HG03280 (cell line): Measurements from ENCODE around the gene IPO13.

Experiments used
- ATAC-seq: cut with Tn5 transposase; IDR thresholded peaks from one replicate; pipeline ENCODE4 v1.9.1; 2021; ENCODE audit warnings: mild to moderate bottlenecking, moderate library complexity; ENCODE audit not compliant: unreplicated experiment

IPO13 gene

DNA sequence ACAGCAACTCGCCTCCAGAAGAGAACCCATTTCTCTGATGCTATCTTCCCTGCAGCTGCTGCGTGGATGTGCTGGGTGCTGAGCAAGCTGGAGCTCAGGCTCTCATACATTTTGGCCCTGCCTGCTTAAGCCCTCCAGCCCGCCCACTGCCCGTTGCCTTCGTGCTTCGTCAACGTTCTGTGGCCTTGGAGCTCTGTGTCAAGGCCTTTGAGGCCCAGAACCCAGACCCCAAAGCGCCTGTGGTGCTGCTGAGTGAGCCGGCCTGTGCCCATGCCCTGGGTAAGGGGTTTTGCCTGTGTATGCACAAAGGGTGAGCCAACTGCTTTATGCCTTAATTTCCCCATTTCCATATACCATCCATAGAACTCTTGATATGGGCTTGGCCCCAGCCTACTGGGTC lies 24.2 kb downstream of the IPO13 start:
- ATAC-seq = no peak

DNA sequence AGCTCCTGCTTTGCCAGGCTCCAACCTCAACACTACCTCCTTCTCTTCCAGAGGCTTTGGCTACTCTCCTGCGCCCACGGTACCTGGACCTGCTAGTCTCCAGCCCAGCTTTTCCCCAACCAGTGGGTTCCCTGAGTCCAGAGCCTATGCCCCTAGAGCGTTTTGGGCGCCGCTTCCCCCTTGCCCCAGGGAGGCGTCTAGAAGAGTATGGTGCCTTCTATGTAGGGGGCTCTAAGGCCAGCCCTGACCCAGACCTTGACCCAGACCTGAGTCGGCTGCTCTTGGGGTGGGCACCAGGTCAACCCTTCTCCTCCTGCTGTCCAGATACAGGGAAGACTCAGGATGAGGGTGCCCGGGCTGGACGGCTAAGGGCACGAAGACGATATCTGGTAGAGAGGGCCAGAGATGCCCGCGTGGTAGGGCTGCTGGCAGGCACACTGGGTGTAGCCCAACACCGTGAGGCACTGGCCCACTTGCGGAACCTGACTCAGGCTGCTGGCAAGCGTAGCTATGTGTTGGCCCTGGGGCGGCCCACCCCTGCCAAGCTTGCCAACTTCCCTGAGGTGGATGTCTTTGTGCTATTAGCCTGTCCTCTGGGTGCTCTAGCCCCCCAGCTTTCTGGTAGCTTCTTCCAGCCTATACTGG lies 24.7 kb downstream of the IPO13 start:
- ATAC-seq = no peak

DNA sequence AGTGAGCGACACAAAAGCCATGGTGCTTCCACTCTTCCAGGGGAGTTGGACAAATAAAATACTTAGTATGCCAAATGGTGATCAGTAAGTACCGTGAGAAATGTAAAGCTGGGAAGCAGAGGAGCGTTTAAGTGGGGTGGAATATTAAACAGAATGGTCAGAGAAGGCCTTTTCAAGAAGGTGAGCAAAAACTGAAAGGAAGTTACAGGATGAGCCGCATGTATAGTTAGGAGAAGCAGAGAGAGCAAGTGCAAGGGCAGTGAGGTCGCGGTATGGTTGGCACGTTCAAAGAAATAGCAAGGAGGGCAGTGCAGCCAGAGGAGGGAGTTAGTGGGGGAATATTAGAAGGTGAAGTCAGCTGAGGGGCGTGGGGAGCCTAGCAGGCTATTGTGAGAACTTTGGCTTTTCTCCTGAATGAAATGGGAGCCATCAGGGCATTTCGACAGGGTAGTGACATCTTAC lies 27.3 kb downstream of the IPO13 start:
- no peak for ATAC-seq

DNA sequence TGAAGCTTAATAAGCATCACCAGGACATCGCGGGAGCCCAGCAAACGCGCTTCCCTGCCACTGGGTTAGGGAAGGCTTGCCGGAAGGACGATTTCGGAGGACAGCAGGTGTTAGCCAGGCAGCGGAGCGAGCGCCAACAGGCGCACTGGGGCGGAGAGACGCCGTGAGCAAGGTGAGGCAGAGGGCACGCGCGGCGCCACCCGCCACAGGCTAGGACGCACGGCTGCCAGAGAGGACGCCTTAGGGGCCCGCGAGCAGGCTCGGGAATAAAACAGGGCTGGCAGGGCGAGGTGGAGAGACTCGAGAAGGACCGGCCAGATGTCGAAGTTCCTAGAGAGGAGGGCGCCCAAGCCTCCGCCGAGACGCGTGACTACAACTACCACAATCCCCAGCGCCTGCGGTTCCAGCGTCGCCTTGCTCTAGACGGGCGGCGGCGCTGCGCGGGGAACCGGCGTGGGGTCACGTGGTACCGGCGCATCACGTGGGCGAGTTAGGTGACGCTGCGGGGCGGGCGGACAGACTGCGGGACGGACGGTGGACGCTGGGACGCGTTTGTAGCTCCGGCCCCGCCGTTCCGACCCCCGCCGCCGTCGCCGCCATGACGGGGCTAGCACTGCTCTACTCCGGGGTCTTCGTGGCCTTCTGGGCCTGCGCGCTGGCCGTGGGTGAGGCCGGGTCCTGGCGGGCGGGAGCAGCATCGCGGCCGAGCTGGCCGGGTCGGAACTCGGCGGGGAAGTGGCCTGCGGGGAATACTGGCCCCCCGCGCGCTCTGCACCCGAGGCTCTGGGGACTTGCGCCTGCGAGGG lies 27.9 kb downstream of the IPO13 start, which contains the start of gene ATP6V0B:
Gene ATP6V0B (plus strand): TSS at position 518 of the 806 bp plus-strand sequence. CDS start 81 bp downstream, at position 599.
- ATAC-seq = peak; percentile 63

DNA sequence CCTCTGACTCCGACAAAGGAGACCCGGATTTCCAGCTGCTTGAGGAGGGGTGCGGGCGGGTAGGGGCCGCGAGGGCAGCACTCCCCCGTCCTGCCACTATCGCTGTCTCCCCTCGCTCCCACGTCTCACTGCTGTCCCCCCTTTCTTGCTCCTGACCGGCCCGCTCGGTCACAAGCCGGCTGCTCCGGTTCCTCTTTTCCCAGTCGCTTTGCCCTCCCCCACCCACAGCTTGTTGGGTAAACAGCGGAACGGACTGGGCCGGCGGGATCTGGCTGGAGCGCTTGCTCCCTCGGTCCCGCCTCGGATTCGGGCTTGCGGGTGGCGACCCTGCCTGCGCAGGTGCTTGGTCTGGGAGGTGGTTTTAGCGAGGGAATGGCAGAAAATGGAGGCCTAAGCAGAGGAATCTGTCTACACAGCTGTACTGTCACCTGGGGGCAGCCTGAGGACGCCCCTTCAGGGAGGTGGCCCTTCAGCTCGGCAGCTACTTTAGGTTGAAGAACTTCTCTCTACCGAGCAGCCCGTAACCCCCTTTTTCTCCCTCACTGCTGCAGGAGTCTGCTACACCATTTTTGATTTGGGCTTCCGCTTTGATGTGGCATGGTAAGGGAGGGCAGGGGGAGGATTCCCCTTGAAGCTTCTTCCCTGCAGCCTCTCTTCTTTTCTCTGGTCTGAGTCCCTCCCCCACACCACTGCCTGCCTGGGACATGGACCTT lies 28.7 kb downstream of the IPO13 start:
- ATAC-seq = no peak

DNA sequence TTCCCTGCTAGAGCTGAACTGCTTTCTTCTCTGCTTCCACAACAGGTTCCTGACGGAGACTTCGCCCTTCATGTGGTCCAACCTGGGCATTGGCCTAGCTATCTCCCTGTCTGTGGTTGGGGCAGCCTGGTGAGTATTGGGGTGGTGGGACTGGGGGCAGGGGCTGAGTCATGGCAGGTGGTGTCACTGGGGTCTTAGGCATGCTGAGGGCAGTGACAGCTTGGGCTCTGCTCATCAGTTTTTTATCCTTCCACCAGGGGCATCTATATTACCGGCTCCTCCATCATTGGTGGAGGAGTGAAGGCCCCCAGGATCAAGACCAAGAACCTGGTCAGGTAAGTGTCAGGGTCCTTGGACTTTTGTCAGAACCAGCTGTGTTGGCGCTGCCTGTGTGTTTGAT lies 29.3 kb downstream of the IPO13 start:
- ATAC-seq = no peak

DNA sequence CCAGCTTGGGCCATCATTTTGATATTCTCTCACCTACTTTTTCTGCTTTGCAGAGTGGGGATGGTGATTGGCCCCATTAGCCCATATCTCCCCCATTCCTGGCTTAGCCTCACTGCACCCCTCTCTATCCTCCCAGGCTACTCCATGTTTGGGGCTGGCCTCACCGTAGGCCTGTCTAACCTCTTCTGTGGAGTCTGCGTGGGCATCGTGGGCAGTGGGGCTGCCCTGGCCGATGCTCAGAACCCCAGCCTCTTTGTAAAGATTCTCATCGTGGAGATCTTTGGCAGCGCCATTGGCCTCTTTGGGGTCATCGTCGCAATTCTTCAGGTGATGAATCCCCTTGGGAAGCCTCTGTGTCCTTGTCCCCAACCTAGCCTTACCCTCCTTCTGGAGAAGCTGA lies 30.1 kb downstream of the IPO13 start:
- ATAC-seq = no peak

DNA sequence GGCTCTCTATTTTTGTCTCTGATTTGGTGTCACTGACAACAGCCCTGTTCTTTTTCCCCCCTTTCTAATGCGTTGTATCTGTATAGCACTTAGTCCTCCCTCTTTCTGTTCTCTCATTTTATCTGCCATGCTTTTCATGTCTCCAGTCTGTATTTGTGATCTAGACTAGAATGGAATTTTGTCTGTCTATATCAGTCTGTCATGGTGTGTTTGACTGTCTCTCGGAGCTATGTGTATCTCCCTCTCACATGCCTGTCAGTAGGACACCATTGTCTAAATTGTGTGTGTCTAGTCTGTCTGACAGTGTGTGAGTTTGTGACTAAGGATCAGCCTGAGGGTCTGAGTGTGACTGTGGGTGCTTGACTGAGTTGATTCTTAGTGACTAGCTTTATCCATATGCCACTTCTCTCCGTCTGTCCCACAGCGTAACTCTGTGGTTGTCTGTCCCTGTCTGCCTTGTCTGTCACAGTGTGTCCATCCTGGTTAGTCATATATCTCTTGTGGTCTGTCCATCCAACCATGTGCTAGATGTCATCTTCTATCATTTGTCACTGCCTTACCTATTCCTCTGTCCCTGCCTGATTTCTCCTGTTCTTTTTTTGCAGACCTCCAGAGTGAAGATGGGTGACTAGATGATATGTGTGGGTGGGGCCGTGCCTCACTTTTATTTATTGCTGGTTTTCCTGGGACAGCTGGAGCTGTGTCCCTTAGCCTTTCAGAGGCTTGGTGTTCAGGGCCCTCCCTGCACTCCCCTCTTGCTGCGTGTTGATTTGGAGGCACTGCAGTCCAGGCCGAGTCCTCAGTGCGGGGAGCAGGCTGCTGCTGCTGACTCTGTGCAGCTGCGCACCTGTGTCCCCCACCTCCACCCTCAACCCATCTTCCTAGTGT lies 30.9 kb downstream of the IPO13 start:
- no peak for ATAC-seq

DNA sequence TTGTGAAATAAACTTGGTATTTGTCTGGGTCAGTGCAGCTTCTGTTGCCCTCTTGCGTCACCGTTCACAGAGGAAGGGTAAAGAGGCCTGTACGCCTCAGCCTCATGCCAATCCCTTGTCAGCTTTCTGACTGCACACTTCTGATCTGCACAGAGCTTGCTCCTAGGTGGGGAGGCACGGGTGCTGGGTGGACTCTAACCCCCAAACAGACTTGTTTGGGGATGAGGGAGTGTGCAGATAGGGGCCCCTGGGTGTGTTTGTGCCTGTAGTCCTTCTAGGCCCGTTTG lies 31.5 kb downstream of the IPO13 start:
- ATAC-seq = no peak

DNA sequence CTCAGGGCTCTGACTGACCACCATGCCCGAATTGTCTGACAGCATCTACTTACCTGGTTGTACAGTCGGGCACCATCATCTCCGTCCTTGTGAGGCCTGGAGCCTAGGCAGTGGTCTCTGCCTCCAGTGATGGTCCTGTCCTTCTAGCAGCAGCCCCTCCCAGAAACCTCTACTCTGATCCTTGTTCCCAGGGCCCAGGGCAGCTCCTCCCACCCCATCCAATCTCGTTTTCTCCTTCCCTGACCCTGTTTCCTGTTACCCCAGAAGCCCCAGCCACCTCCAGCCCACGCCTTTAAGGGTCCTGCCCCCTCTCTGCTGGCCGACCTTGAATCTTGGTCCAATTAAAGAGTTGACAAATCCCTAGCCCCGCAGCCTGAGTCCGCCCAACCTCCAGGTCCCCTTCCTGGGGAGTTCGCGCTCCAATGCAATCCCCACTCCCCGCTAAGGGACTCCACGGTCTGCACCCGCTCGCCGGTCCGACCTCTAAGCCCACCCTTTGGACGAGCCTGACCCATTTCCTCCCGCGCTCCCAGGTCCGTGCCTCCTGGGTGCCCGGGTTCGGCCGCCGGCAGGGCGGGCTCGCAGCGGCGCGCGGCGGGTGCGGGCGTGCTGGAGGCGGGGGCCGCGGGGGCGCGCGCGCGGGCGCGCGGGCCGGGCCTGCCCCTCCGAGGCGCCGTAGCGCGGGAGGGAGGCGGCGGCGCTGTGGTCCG lies 32.0 kb downstream of the IPO13 start, which contains the start of gene B4GALT2:
Gene B4GALT2 (plus strand): TSS at position 660 of the 710 bp plus-strand sequence. CDS start 1,951 bp downstream, outside the sequence.
- no peak for ATAC-seq

DNA sequence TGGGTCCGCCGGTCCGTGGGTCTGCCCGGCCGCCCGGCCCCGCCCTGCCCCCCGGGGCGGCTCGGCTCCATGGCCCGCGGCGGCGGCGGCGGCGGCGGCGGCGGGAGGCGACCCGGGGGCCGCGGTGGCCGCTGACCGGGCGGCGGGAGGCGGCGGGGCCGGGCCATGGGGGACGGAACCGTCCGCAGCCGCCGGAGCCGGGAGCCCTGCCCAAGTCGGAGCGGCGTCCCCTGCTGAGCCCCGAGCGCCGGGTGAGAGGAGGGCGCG lies 32.4 kb downstream of the IPO13 start:
- ATAC-seq = no peak

DNA sequence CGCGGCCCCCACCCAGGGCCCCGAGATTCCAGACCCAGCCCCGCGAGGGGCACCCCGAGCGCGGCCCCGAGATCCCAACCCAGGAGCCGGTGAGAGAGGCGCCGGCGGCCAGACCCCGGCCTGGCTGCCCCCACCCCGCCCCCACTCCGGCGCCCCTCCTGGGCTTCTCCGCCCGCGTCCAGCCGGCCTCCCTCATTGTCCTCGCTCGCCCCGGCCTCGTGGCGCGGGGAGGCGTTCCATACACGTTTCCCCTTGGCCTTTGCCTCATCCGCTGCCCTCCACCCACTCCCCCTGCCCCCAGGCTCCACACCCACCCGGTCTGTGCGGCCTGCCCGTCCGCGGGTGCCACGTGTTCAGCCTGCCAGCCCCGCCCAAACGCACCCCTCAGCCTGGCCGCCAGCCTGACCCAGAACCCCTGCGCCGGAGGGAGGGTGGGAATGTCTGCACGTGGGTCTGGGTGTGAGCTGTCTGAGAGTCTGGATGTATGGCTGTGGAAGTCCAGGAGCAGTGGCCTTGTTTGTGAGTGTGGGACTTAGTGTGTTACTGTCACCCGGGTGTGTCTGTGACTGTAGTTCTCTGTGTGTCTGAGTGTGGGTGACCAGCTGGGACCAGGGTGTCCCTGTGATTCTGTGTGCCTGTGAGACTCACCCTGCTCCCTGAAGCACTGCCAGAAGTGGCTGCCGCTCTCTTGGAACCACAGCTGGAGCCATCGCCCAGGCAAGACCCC lies 32.9 kb downstream of the IPO13 start:
- no peak for ATAC-seq

DNA sequence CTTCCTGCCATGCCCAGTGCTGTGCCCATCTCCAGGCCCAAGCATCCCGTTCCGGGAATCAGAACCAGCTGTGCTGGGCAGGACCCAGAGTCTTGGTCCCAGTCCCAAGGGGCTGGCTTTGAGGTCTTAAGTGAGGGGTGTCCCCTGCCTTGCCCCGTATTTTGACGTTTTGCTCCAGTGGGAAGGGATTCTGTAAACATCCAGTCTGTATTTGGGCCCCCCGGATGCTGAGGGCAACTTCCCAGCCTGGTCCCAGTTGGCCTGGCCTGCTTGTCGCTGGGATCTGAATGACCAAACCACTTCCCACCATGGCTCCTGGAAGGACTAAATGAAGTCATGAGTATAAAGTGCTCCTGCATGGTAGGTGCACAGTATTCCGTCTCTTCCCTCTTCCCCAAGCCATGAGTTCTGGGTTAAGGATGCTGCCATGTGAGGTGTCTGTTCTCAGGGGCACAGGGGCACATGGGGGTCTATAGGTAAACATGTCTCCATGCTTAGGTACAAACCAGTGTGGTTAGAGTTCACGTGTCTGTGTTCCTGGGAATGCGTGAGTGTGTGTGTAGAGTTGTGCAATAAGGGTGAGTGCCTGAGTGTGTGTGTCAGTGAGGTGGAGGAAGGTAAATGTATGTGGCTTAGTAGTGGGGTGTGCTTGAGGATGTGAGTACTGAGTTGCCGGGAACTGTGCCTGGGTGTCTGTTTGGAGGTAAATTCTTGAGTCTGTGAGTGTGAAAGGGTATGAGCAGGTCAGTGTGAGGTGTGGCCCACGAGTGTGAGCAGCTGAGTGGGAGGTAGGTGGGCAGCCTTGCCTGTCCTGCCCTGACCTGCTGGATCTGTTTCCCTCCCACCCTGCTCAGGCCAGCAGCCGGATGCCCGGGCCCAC lies 33.7 kb downstream of the IPO13 start:
- ATAC-seq = no peak

DNA sequence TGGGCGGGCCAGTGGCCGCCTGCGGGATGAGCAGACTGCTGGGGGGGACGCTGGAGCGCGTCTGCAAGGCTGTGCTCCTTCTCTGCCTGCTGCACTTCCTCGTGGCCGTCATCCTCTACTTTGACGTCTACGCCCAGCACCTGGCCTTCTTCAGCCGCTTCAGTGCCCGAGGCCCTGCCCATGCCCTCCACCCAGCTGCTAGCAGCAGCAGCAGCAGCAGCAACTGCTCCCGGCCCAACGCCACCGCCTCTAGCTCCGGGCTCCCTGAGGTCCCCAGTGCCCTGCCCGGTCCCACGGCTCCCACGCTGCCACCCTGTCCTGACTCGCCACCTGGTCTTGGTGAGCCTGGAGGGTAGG lies 34.4 kb downstream of the IPO13 start:
- no peak for ATAC-seq

DNA sequence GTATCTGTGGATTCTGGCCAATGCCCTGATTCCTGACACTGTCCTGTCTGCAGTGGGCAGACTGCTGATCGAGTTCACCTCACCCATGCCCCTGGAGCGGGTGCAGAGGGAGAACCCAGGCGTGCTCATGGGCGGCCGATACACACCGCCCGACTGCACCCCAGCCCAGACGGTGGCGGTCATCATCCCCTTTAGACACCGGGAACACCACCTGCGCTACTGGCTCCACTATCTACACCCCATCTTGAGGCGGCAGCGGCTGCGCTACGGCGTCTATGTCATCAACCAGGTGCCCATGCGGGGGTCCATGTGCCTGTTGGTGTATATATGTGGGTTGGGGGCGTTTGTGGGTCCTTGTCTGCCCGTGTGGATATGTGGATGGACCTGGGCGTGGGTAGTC lies 34.9 kb downstream of the IPO13 start:
- ATAC-seq = no peak

DNA sequence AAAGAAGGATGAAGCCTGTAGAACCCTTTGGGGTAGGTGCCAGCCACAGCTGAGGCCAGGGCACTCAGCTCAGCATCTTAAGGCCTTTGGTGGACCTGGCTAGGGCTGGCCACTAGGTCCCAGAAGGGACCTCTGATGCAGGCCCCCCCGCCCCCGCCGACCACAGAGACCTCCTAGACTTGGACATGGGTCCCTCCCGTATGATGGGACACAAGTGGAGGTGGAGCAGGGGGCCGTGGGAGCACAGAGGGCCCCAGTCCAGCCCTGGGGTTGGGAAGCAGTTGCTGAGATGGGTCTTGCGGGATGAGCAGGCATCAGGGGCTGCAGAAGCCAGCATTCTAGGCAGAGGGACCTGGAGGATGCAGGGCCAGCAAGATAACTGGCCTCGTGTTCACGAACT lies 35.5 kb downstream of the IPO13 start:
- ATAC-seq = no peak

DNA sequence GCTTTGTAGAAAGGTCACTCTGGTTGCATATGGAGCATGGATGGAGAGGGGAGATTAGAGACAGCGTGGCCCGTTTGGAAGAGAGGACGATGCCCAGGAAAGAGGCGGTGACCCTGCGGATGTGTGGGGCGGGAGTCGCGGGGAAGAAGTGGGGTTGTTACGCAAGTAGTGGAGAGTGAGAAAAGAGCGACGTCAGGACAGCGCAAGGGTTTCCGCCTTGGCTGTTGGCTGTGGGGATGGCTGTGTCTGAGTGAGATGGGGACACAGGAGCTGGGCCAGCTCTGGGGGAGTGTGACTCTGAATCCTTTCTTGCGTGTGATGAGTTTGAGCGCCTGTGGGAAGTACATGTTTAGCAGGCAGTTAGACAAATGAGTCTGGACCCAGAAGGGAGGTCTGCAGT lies 36.1 kb downstream of the IPO13 start:
- ATAC-seq = no peak

DNA sequence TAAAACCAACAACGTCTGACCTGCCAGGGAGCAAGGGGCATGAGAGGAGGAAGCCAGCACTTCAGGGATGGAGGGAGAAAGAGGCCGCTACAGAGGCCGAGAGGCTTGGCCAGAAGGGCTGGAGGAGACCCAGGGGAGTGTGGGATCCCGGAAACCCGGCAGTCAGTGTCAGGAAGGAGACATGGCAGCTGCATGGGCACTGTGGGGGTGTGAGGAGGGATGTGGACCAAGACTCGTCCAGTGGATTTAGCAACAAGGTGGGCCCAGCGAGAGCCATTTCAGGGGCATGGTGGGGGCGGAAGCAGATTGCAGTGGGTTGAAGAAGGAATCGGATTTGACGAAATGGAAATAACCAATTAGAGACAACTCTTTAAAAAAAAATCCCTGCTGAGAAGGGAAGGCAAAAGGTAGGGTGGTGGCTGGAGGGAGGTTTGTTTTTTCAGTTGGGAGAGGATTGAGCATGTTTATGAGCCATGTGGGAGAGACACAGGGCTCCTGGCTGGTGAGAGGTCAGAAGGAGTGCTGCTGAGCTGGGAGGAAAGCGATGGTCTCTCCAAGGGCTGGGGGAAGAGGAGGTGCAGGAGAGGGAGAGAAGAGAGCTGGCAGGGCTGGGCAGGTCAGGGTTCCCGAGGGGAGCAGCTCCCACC lies 36.6 kb downstream of the IPO13 start:
- no peak for ATAC-seq
